ENCODE results near the gene HNRNPM.

- TF ChIP-seq CTCF (IDR thresholded peaks at IDR 0.05) (no peak), ZFX (IDR thresholded peaks at IDR 0.05; ENCODE audit: borderline replicate concordance) (no peak)
Observed at GRCh38 chr19:8477889-8478288, 33.1 kb downstream of the HNRNPM start.
